K562 (cell line): ENCODE data around the gene BAIAP2. TPM values are rescaled to one million over a fixed set of nuclear protein-coding genes. Genes with fewer than 3 reads are reported as not detected.

Source experiments
- BHLHE40 ChIP-seq: IDR thresholded peaks from 2 replicates; pipeline ENCODE4 v1.6.1; 2011; ENCODE audit warnings: low read length, improper control_type of control experiment
- FOXJ2 ChIP-seq: fragments of 200-800 bp; sonication (Bioruptor generic); IDR thresholded peaks from 2 replicates; pipeline ENCODE4 v1.6.1; 2016; ENCODE audit warnings: missing genetic modification characterization, missing compliant biosample characterization
- JUND ChIP-seq, 2 experiments: IDR thresholded peaks; 2 replicates in 1 of 2; 3 replicates in 1 of 2; pipeline ENCODE4 v1.6.1; 2011; ENCODE audit warnings: borderline replicate concordance in 2 of 2, low read depth in 2 of 2, low read length in 2 of 2, improper control_type of control experiment in 1 of 2, missing biosample characterization in 1 of 2, missing genetic modification characterization in 1 of 2, missing genetic modification reagents in 1 of 2
- KAT2B ChIP-seq: IDR thresholded peaks from one replicate; pipeline ENCODE4 v1.6.1; 2012; ENCODE audit warnings: low read depth, mild to moderate bottlenecking, control low read depth, inconsistent platforms, low read length, moderate library complexity
- KDM2B ChIP-seq: fragments of 250-450 bp; sonication (Bioruptor Pico); IDR thresholded peaks from 2 replicates; pipeline ENCODE4 v1.8.0; 2021; ENCODE audit warnings: mild to moderate bottlenecking, moderate library complexity
- NFIX ChIP-seq: fragments of 250-450 bp; sonication (Bioruptor Pico); IDR thresholded peaks from 2 replicates; pipeline ENCODE4 v1.4.0; 2020; ENCODE audit warnings: low read depth, mild to moderate bottlenecking, moderate library complexity
- NR1H2 ChIP-seq: sonication (generic); formaldehyde crosslinking; IDR thresholded peaks from 2 replicates; pipeline ENCODE4 v1.4.0; 2020; ENCODE audit warnings: mild to moderate bottlenecking, missing genetic modification reagents
- PHF20 ChIP-seq: fragments of 450-650 bp; IDR thresholded peaks from 2 replicates; pipeline ENCODE4 v1.6.1; 2018; ENCODE audit not compliant: partially characterized antibody
- ZBTB1 ChIP-seq: sonication (generic); formaldehyde crosslinking; IDR thresholded peaks from 2 replicates; pipeline ENCODE4 v1.8.1; 2023; ENCODE audit warnings: missing genetic modification reagents, low read depth, mild to moderate bottlenecking, borderline replicate concordance
- ZNF134 ChIP-seq: fragments of 250-450 bp; sonication (Bioruptor Pico); conservative IDR thresholded peaks from 2 replicates; pipeline ENCODE4 v1.4.0; 2020
- ZNF197 ChIP-seq: fragments of 200-800 bp; sonication (Bioruptor generic); IDR thresholded peaks from 2 replicates; pipeline ENCODE4 v1.6.1; 2016; ENCODE audit warnings: low read depth, missing genetic modification characterization, missing compliant biosample characterization
- ZNF57 ChIP-seq: fragments of 450-650 bp; formaldehyde crosslinking; IDR thresholded peaks from 2 replicates; pipeline ENCODE4 v1.4.0; 2020; ENCODE audit warnings: mild to moderate bottlenecking, moderate library complexity
- ZNF584 ChIP-seq: fragments of 200-800 bp; sonication (Bioruptor generic); IDR thresholded peaks from 2 replicates; pipeline ENCODE4 v1.6.1; 2016; ENCODE audit warnings: low read depth, mild to moderate bottlenecking, missing genetic modification characterization, missing compliant biosample characterization
- ZNF778 ChIP-seq: fragments of 450-650 bp; formaldehyde crosslinking; IDR thresholded peaks from 2 replicates; pipeline ENCODE4 v1.4.0; 2020; ENCODE audit warnings: mild to moderate bottlenecking, moderate library complexity
- polyA plus RNA-seq, 8 experiments: library from polyadenylated mRNA; depleted of rRNA in 4 of 8; stranded (reverse) in 5 of 8; unstranded in 3 of 8; fragments of >200 nt; fragmentation: Nextera tagmentation in 2 of 8; fragmentation: Illumina TruSeq in 1 of 8; extraction: Ambion mirVana in 2 of 8; extraction: Trizol in 1 of 8; gene quantifications; 2 replicates each; pipeline versions ENCODE4 v1.2.1 to v1.2.3, GENCODE V29; 2011 to 2014; ENCODE audit warnings: inconsistent platforms in 1 of 8, missing spikeins in 1 of 8
- total RNA-seq, 7 experiments: library from RNA; depleted of rRNA in 6 of 7; stranded (reverse); fragments of >200 nt in 6 of 7; fragmentation: Illumina TruSeq in 2 of 7; extraction: Trizol in 2 of 7; gene quantifications; 2 replicates each; pipeline versions ENCODE4 v1.2.1 to v1.2.3, GENCODE V29; 2011 to 2021; ENCODE audit warnings: low replicate concordance in 1 of 7
- TF ChIP-seq, protein P1 (sequence below): sonication (generic); formaldehyde crosslinking; IDR thresholded peaks from 2 replicates; pipeline ENCODE4 v1.8.1; 2023; ENCODE audit warnings: mild to moderate bottlenecking, missing genetic modification reagents
- TF ChIP-seq, protein P2 (sequence below): fragments of 200-800 bp; sonication (Bioruptor generic); IDR thresholded peaks from 2 replicates; pipeline ENCODE4 v1.6.1; 2017; ENCODE audit warnings: missing genetic modification characterization, missing compliant biosample characterization
- TF ChIP-seq, protein P3 (sequence below): fragments of 450-650 bp; formaldehyde crosslinking; IDR thresholded peaks from 2 replicates; pipeline ENCODE4 v1.4.0; 2020; ENCODE audit warnings: mild to moderate bottlenecking

BAIAP2 gene
- total and polyA plus RNA-seq, 9 of the 15 experiments (the other 6 are each of a cell fraction or from before 2014, with no cell fraction given): 2.3 to 51.6 (median 18.4) TPM

DNA sequence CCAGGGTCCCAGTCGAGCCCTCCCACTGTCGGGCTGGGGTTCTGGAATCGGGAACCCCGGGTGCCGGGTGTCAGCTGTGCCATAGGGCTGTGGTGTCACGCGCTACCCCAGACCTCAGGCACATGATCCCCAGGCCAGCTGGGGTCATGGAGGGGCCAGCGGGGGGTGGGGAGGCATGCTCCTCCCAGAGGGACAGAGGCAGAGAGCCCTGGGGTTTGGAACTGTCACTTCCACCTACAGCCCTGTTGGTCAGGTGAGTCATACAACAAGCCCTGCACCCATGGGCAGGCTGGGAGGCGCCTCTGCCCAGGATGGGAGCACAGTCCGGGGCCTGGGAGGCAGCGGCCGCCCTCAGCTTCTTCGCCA is 63.0 kb downstream of the BAIAP2 start (continued):
- TF ChIP-seq JUND (IDR thresholded peaks at IDR 0.05; ENCODE audit: borderline replicate concordance, low read depth, low read length): peak; percentile 80
- TF ChIP-seq JUND (tag; IDR thresholded peaks at IDR 0.05; ENCODE audit: borderline replicate concordance, low read depth, low read length): peak; percentile 52; the same call in 1 of the 3 replicates
- TF ChIP-seq BHLHE40: peak; percentile 89
- no peak for TF ChIP-seq ZNF197
- TF ChIP-seq ZNF584: 0 out of 2 replicates have a peak, but pooled peaks have one; percentile 19
- no peak for TF ChIP-seq KDM2B (CRISPR knock-in tag)
- no peak for TF ChIP-seq ZNF57 (CRISPR knock-in tag)
- no peak for TF ChIP-seq FOXJ2 (tag)
- TF ChIP-seq NR1H2 (CRISPR knock-in tag): no peak
- TF ChIP-seq, protein P1, sequence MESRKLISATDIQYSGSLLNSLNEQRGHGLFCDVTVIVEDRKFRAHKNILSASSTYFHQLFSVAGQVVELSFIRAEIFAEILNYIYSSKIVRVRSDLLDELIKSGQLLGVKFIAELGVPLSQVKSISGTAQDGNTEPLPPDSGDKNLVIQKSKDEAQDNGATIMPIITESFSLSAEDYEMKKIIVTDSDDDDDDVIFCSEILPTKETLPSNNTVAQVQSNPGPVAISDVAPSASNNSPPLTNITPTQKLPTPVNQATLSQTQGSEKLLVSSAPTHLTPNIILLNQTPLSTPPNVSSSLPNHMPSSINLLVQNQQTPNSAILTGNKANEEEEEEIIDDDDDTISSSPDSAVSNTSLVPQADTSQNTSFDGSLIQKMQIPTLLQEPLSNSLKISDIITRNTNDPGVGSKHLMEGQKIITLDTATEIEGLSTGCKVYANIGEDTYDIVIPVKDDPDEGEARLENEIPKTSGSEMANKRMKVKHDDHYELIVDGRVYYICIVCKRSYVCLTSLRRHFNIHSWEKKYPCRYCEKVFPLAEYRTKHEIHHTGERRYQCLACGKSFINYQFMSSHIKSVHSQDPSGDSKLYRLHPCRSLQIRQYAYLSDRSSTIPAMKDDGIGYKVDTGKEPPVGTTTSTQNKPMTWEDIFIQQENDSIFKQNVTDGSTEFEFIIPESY (CRISPR knock-in tag): no peak
- TF ChIP-seq, protein P2, sequence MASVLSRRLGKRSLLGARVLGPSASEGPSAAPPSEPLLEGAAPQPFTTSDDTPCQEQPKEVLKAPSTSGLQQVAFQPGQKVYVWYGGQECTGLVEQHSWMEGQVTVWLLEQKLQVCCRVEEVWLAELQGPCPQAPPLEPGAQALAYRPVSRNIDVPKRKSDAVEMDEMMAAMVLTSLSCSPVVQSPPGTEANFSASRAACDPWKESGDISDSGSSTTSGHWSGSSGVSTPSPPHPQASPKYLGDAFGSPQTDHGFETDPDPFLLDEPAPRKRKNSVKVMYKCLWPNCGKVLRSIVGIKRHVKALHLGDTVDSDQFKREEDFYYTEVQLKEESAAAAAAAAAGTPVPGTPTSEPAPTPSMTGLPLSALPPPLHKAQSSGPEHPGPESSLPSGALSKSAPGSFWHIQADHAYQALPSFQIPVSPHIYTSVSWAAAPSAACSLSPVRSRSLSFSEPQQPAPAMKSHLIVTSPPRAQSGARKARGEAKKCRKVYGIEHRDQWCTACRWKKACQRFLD (CRISPR knock-in tag): peak; percentile 44
- no peak for TF ChIP-seq ZNF778 (CRISPR knock-in tag)
- TF ChIP-seq PHF20: no peak
- no peak for TF ChIP-seq ZBTB1 (CRISPR knock-in tag)
- TF ChIP-seq KAT2B: no peak
- TF ChIP-seq ZNF134 (CRISPR knock-in tag): no peak
- TF ChIP-seq, protein P3, sequence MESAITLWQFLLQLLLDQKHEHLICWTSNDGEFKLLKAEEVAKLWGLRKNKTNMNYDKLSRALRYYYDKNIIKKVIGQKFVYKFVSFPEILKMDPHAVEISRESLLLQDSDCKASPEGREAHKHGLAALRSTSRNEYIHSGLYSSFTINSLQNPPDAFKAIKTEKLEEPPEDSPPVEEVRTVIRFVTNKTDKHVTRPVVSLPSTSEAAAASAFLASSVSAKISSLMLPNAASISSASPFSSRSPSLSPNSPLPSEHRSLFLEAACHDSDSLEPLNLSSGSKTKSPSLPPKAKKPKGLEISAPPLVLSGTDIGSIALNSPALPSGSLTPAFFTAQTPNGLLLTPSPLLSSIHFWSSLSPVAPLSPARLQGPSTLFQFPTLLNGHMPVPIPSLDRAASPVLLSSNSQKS: no peak
- no peak for TF ChIP-seq NFIX (CRISPR knock-in tag)
